ENCODE data around the gene PTOV1.

Gene PTOV1

GRCh38 chr19:49839713-49840112, 11.2 kb upstream of the PTOV1 start:
- DNase-seq = no peak

GRCh38 chr19:49840321-49840720, 10.6 kb upstream of the PTOV1 start:
- no peak for DNase-seq

- DNase-seq = no peak
Measured at GRCh38 chr19:49840736-49841249, 10.2 kb upstream of the PTOV1 start.

DNA sequence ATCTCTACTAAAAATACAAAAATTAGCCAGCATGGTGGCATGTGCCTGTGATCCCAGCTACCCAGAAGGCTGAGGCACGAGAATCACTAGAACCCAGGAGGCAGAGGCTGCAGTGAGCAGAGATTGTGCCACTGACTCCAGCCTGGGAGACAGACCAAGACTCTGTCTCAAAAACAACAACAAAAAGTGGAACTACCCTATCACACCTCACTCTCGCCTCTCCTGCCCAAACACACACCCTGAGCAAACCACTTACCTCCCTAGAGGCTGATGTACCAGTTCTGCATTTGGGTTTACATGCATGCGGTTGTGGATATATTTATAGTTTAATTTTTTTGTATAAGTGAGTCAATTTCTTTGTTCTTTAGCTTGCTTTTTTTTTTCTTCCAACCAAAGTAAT, 7.7 kb upstream of the PTOV1 start:
- DNase-seq = no peak

- no peak for DNase-seq
Measured at GRCh38 chr19:49844138-49845095, 6.5 kb upstream of the PTOV1 start.

- DNase-seq = no peak
Measured at GRCh38 chr19:49845414-49845813, 5.5 kb upstream of the PTOV1 start.

- DNase-seq = no peak
Measured at GRCh38 chr19:49846408-49846807, 4.6 kb upstream of the PTOV1 start.

DNA sequence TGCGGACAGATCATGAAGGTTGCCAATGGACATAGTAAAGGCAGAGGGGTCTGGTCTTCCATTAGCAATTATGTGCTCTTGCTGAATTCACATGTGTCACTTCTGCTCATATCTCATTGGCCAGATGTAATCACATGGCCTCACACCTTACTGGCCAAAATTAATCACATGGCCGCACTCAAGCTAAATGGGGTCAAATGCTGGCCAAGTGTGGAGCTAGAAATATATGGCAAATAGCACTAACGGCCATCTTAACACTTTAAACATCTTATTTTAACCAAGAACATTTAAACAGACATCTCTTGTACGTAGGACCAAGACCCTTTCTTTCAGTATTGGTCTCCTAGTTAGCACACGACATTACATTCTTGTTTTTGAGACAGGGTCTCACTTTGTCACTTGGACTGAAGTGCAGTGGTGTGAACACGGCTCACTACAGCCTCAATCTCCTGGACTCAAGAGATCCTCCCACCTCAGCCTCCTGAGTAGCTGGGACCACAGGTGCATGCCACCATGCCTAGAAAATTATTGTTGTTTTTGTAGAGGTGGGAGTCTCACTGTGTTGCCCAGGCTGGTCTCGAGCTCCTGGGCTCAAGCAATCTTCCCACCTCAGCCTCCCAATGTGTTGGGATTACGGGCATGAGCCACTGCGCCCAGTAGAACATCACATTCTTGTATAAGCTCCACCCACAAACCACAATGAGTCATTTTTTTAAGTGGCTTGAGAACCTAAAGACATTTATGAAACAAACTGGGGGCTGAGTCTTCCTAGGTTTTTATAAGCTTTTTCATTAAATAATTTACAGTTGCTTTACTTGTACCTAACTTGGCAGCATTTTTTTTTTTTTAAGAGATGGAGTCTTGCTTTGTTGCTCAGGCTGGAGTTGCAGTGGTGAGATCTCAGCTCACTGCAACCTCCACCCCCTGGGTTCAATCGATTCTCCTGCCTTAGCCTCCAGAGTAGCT, 2.9 kb upstream of the PTOV1 start:
- DNase-seq = no peak

- no peak for DNase-seq
Measured at GRCh38 chr19:49848938-49849337, 2.0 kb upstream of the PTOV1 start.

GRCh38 chr19:49849433-49850220, 1.3 kb upstream of the PTOV1 start:
- no peak for DNase-seq

DNA sequence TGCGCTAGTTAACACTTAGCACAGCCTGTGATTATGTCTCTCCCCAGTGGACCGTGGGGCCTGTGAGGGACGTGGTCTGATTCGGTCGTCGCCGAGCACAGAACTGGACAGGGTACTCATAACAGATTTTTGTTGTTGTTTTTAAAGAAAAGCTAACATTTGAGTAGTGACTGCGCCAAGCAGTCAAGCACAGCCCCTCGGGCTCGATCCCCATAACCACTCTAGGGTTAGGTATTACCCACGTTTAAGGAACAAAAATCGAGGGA, 805 bp upstream of the PTOV1 start:
- no peak for DNase-seq

DNA sequence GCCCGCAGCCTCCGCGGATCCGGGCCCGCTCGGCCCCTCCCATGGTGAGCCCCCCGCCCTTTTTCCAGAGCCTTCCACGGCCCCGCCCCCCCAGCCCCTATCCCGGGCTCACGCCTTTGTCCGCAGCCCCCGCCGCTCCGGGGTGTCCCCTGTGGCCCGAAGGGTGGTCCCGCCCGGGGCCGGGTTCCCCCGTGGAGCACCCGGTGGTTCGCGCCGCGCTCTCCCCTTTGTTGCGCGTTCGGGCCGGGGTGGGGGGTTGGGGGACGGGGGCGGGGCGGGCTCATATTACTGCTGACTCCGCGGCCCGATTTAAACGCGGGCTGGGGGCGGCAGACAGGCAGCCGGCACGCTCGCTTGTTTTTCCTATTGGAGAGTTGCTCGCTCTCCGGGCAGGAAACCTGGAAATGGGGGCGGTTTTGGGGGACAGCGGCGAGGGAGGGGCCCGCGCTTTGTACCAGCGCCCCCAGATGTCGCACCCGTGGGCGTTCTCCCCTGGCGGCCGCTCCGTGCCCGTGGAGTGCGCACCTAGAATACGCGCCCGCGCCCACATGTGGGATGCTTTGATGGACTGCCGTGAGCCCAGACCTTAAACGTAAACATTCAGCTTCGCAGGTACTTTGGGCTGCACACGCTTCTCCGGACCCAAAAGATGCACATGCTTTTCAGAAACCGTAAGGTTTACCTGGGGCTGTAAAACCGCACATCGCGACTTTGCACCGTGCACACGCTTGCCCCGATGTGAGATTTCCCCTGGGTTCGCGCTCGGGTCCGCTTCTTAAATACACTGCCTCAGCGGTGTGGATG, 699 bp downstream of the PTOV1 start:
- DNase-seq = peak; percentile 34

DNA sequence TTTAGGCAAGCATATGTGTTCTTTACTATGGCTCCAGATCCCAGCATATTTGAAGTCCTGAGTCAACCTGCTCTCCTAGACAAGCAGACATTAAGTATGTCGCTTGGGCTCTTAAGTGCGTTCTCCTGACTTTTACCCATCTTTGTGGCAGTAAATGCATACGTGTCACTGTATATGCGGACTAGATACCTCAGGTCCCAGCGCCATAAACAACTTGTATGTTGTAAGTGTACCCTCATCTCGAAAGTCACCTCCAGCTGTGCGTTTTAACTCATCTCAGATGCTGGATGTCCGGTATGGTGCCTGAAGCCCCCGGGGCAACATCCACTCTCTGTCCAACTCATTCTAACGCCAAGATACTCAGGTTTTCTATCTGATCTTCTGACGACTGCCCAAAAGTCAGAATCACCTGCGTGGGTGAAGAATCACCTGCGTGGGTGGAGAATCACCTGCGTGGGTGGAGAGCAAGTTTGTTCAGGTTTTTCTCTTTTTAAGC, 1.7 kb downstream of the PTOV1 start:
- no peak for DNase-seq

DNA sequence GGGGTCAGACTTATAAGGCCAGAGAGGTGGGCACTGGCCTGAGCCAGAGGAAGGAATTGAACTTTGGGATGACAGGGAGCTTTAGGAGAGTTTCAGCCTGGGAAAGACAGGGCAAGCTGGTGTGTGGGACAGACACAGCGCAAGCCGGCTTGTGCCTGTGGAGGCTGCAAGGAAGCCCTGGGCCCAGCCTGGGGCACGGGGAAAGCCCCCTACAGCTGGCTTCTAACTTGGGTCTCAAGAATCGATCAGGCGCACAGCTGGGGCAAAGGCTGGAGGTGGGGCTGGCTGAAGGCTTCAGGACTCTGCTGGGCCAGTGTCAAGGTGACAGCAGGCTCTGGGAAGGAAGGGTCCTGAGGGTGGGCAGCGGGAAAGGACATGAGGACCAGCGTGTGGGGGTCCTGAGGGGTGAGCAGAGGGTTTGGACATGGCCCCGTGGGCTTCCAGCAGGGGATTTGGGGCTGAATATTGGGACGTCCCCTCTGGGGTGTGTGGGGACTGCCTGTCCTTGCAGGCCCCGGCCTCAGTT, 3.0 kb downstream of the PTOV1 start:
- DNase-seq = no peak

GRCh38 chr19:49854378-49855263, 3.7 kb downstream of the PTOV1 start:
- no peak for DNase-seq

GRCh38 chr19:49855277-49855675, 4.3 kb downstream of the PTOV1 start:
- DNase-seq = no peak

DNA sequence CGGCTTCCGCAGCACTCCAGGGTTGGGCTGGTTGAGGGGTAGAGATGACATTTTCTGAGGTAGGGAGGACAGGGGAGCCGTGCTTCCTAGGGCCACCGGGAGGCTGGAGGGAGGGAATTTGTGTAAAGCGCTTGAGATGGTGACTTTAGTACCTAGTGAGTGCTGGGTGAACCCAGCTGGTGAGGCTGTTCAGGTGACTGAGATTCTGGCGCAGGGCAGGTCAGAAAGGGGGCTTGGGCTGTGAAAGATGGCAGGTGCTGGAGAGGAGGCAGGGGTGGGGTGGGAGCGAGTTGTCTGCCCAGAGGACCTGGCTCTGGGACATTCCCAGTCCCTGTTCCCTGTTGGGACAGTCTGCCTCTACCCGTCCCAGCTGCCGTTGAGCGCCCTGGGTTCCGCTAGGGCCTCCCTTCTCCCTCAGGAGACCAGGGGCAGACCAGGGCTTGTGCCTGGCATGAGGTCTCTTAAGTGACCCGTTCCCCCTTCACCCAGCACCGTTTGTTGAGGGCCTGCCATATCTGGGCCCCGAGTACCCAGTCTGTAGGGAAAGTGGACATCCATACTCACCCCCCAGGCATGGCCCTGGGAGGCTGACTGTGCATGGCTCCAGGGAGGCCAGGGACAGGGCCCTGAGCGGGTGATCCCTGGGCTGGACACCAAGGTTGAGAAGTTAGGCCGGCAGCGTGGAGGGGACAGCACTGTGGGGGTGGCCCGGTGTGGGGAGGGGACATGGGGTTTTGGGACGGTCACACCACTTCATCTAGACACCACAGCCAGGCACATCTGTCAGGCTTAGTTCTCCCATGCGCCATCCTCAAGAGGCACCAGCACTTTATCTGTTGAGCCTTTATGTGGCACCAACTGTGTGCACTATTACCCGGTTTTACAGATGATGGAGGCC, 5.0 kb downstream of the PTOV1 start:
- DNase-seq = no peak

DNA sequence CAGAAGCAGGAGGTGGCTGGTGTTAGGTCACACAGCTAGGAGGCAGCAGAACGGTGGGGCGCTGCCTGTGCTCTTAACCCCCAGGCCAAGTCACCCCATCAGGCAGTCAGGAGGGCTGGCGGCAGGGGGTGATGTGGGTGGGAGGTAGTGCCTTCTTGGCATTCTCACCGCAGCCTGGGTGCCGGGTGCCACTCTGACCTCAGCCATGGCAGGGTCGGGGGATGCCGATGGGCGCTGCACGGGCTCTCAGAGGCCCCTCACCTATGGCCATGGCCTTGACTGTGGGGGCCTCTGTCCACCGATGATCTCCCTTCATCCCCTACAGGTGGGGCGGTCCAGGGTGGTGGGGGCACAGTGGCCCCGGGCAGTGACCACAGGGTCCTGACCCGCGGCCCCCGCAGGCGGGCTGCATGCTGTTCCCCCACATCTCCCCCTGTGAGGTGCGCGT, 5.6 kb downstream of the PTOV1 start:
- DNase-seq = no peak
